ENCODE data around the gene HERC6. TPM values are rescaled to one million over a fixed set of nuclear protein-coding genes. Genes with fewer than 3 reads are reported as not detected.

Gene HERC6
- polyA plus RNA-seq, 1 donor from 2014 or later, result 10.2 TPM

Other genes starting within 250 kb of the HERC6 start
- gene ABCG2, start 220.2 kb upstream of the HERC6 start, polyA plus RNA-seq, result not detected
- 142 TPM for gene PPM1K, start 94.3 kb upstream of the HERC6 start, polyA plus RNA-seq
- 14.6 TPM for gene HERC5, start 78.3 kb downstream of the HERC6 start, polyA plus RNA-seq
- gene PYURF, start 144.9 kb downstream of the HERC6 start, polyA plus RNA-seq, result 212 TPM
- 32.6 TPM for gene HERC3, start 213.6 kb downstream of the HERC6 start, polyA plus RNA-seq

All from IgD-negative memory B cell (primary cell).